Ascending aorta (tissue), 2 donors: Measurements from ENCODE around the gene ASXL1. TPM values are rescaled to one million over a fixed set of nuclear protein-coding genes. Genes with fewer than 3 reads are reported as not detected.
A peak's percentile ranks its signal among the peaks of the same experiment; 100 is the strongest.

Experiments used
- DNase-seq, 2 donors: peaks; one replicate each; pipeline ENCODE4 v3.0.0-alpha.2; 2019; ENCODE audit warnings: low spot score in 2 of 2
- H3K27ac ChIP-seq, 2 donors: fragments of 200-600 bp; sonication (generic); one replicate each; pipeline ENCODE4 v1.5.1; 2016 to 2017; ENCODE audit warnings: mild to moderate bottlenecking in 1 of 2
- H3K27me3 ChIP-seq: fragments of 200-600 bp; sonication (generic); one replicate; pipeline ENCODE4 v1.5.1; 2017
- H3K36me3 ChIP-seq, 2 donors: fragments of 200-600 bp; sonication (generic); one replicate each; pipeline ENCODE4 v1.5.1; 2016
- H3K4me1 ChIP-seq, 2 donors: fragments of 200-600 bp; sonication (generic); one replicate each; pipeline ENCODE4 v1.5.1; 2016 to 2017; ENCODE audit warnings: mild to moderate bottlenecking in 1 of 2
- H3K4me3 ChIP-seq, 2 donors: fragments of 200-600 bp; sonication (generic); one replicate each; pipeline ENCODE4 v1.5.1; 2016 to 2017; ENCODE audit warnings: mild to moderate bottlenecking in 1 of 2
- H3K9me3 ChIP-seq, 2 donors: fragments of 200-600 bp; sonication (generic); one replicate each; pipeline ENCODE4 v1.5.1; 2016
- intact Hi-C: fragments of 100-400 bp; cut with DNase I; formaldehyde crosslinking; loops from one replicate; pipeline ENCODE4 v1.15.1; 2023
- total RNA-seq: library from RNA; depleted of rRNA; stranded (reverse); fragments of >200 nt; gene quantifications from one replicate; pipeline ENCODE4 v1.1.0, GENCODE V29; 2016
- TF ChIP-seq, protein P1 (sequence below), 3 experiments: fragments of 200-600 bp in 2 of 3; fragments of 450-650 bp in 1 of 3; sonication (generic) in 2 of 3; IDR thresholded peaks; one replicate each; pipeline ENCODE4 v1.5.1; 2016 to 2019; ENCODE audit warnings: antibody characterized with exemption in 3 of 3, mild to moderate bottlenecking in 1 of 3, moderate library complexity in 1 of 3

Gene ASXL1
- total RNA-seq, 1 donor from 2014 or later = 37.4 TPM

DNA sequence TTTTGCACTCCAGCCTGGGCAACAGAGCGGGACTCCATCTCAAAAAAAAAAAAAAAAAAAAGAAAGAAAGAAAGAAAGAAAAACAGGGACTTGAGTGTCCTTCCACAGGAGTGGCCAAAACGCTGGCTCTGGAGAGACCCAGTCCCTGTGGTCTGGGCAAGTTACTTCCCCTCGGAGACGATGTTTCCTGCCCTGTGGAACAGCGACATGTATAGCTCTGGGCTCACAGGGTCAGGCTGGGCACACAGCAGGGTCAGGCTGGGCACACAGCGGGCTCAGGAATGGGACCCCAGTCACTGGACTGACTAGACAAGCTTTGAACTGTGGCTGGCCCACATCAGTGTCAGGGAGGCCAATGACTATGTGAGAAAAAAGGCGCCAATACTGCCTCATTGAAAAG lies 110.7 kb downstream of the ASXL1 start:
- peak overlapping the region in 1 of 2 donors; percentile 6 for H3K27ac ChIP-seq

DNA sequence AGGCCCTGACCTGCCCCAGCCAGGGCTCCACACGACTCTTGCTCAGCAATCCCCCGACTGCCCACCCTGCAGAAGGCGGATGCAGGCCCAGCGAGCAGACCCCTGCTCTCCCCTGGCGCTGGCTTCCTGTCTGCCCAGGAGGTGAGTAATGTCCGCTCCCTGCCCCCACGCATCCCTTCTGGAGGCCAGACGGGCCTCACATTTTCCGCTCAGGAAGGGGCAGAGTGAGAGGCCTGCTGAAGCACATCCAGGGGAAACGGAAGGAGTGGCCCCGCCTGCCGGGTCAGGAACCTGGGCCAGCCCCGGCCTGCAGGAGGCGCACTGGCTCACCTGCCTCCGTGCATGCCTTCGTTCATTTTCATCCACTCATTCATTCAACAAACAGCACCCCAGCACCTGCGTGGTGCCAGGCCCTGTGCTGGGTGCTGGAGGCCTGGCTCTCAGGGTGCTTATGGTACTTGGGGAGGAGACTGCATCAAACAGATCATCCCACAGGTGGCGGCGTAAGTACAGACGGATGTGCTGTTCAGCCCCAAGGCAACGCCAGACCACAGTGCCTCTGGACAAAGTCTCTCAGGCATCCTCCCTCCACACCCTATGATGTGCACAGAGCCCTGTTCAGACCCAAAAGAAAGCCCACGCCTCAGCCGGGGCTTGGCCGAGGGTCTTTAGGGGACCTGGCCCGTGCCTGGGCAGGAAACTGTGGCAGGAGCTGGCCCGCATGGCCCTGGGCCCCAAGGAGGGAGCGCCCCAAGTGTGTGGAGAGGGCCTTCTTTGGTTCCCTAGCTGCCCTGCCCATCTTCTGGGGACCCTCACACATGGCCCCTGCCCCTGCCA lies 112.1 kb downstream of the ASXL1 start:
- Histone ChIP-seq H3K4me1 (peaks cover 5 to 8% of the 10 kb centered on the region in 2 donors), H3K36me3 (no peaks in the 10 kb centered on the region), H3K27ac (peak overlapping the region in 1 of 2 donors; percentile 59), H3K9me3 (no peaks in the 10 kb centered on the region), H3K4me3 (no peak overlapping the region), H3K27me3 (no peaks in the 10 kb centered on the region)
- intact Hi-C loops = no loop called here
- DNase-seq = no peak
- TF ChIP-seq, protein P1, sequence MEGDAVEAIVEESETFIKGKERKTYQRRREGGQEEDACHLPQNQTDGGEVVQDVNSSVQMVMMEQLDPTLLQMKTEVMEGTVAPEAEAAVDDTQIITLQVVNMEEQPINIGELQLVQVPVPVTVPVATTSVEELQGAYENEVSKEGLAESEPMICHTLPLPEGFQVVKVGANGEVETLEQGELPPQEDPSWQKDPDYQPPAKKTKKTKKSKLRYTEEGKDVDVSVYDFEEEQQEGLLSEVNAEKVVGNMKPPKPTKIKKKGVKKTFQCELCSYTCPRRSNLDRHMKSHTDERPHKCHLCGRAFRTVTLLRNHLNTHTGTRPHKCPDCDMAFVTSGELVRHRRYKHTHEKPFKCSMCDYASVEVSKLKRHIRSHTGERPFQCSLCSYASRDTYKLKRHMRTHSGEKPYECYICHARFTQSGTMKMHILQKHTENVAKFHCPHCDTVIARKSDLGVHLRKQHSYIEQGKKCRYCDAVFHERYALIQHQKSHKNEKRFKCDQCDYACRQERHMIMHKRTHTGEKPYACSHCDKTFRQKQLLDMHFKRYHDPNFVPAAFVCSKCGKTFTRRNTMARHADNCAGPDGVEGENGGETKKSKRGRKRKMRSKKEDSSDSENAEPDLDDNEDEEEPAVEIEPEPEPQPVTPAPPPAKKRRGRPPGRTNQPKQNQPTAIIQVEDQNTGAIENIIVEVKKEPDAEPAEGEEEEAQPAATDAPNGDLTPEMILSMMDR (IDR thresholded peaks at IDR 0.05) = peak in 1 of 3 experiments; percentile 12

More for the DNA sequence above, 110.7 kb downstream of the ASXL1 start:
- Histone ChIP-seq H3K36me3 (no peaks in the 10 kb centered on the region), H3K27me3 (no peaks in the 10 kb centered on the region), H3K9me3 (no peaks in the 10 kb centered on the region), H3K4me3 (no peak overlapping the region), H3K4me1 (no peaks in the 10 kb centered on the region)
- DNase-seq = no peak
- intact Hi-C loops = no loop called here
- TF ChIP-seq, protein P1 (IDR thresholded peaks at IDR 0.05) = no peak

GRCh38 chr20:32470940-32471339 lies 112.8 kb downstream of the ASXL1 start:
- Histone ChIP-seq H3K9me3 (no peaks in the 10 kb centered on the region), H3K4me3 (no peak overlapping the region), H3K4me1 (peaks cover 10 to 15% of the 10 kb centered on the region in 2 donors), H3K27me3 (no peaks in the 10 kb centered on the region), H3K36me3 (no peaks in the 10 kb centered on the region), H3K27ac (peak overlapping the region in 1 of 2 donors; percentile 34)
- no peak for DNase-seq
- TF ChIP-seq, protein P1 (IDR thresholded peaks at IDR 0.05) = no peak
- intact Hi-C loops = no loop called here

DNA sequence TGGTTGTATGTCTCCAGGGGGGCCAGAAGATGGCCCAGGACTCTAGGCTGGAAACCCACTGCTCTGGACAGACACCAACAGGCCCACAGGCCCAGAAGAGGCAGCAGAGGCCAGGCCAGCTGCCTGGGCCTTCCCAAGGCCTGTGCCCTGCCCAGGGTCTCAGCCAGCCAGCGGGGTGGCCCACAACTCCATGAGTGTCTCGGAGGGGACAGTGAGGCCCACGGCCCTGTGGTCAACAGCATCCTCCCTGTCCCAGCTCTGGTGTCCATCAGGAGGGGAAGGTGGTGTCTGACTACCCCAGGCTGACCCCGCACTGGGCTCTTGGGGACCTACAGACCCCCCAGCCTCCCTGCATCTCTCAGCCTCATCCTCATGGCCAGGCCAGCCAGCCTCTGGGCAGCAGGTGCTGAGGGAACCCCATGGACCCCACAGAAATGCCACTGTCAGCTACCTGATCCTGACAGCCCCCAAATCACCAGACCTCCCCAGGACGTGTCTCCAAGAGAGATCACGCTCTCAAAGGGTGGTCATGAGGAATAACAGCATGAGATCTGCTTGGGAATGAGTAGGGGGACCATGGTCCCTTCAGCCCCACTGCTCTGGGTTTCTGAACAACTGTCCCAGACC lies 114.6 kb downstream of the ASXL1 start:
- Histone ChIP-seq H3K27ac (peak overlapping the region in 1 of 2 donors; percentile 27), H3K36me3 (no peaks in the 10 kb centered on the region), H3K9me3 (no peaks in the 10 kb centered on the region), H3K27me3 (no peaks in the 10 kb centered on the region), H3K4me1 (peaks cover 10 to 20% of the 10 kb centered on the region in 2 donors), H3K4me3 (no peak overlapping the region)
- TF ChIP-seq, protein P1 (IDR thresholded peaks at IDR 0.05) = no peak
- no peak for DNase-seq
- intact Hi-C loops = no loop called here

GRCh38 chr20:32473231-32474008 lies 115.3 kb downstream of the ASXL1 start:
- H3K27ac ChIP-seq = peak overlapping the region in 1 of 2 donors; percentile 61
- intact Hi-C loops = no loop called here

More at GRCh38 chr20:32473231-32474008, 115.3 kb downstream of the ASXL1 start:
- TF ChIP-seq, protein P1 (IDR thresholded peaks at IDR 0.05) = no peak
- H3K9me3 ChIP-seq = no peaks in the 10 kb centered on the region
- no peaks in the 10 kb centered on the region for H3K36me3 ChIP-seq
- no peak for DNase-seq
- no peaks in the 10 kb centered on the region for H3K27me3 ChIP-seq
- peaks cover 10 to 20% of the 10 kb centered on the region in 2 donors for H3K4me1 ChIP-seq
- H3K4me3 ChIP-seq = no peak overlapping the region
